NCI-H2107 treated with DMSO at 0.1 percent for 48 hours (cell line): ENCODE measurements around the gene TSPAN3.

Experiments used
- DNase-seq: peaks from one replicate; lab custom pipeline; 2025; ENCODE audit not compliant: unreplicated experiment; lab: John Stamatoyannopoulos, UW

The TSPAN3 gene

GRCh38 chr15:77084436-77084835 is 13.5 kb upstream of the TSPAN3 start:
- DNase-seq, result no peak

- peak; percentile 89 for DNase-seq
These were observed 12.7 kb upstream of the TSPAN3 start for GRCh38 chr15:77083381-77084160.

GRCh38 chr15:77081971-77082370 is 11.1 kb upstream of the TSPAN3 start:
- DNase-seq, result no peak

GRCh38 chr15:77076323-77076915 is 5.5 kb upstream of the TSPAN3 start:
- no peak for DNase-seq

GRCh38 chr15:77075528-77075927 is 4.6 kb upstream of the TSPAN3 start:
- no peak for DNase-seq

- no peak for DNase-seq
These were observed 3.4 kb upstream of the TSPAN3 start for GRCh38 chr15:77074350-77074749.

- no peak for DNase-seq
These were observed 655 bp upstream of the TSPAN3 start for GRCh38 chr15:77071305-77072223.

GRCh38 chr15:77070180-77070494 is 772 bp downstream of the TSPAN3 start:
- no peak for DNase-seq

GRCh38 chr15:77069521-77070121 is 1.3 kb downstream of the TSPAN3 start:
- DNase-seq, result no peak

GRCh38 chr15:77068633-77069032 is 2.3 kb downstream of the TSPAN3 start:
- no peak for DNase-seq

- DNase-seq, result no peak
These were observed 3.1 kb downstream of the TSPAN3 start for GRCh38 chr15:77067691-77068367.

- no peak for DNase-seq
These were observed 3.8 kb downstream of the TSPAN3 start for GRCh38 chr15:77066971-77067690.

GRCh38 chr15:77064539-77065308 is 6.2 kb downstream of the TSPAN3 start:
- no peak for DNase-seq

- DNase-seq, result no peak
These were observed 6.8 kb downstream of the TSPAN3 start for GRCh38 chr15:77064063-77064462.

GRCh38 chr15:77063249-77063648 is 7.7 kb downstream of the TSPAN3 start:
- DNase-seq, result no peak

- no peak for DNase-seq
These were observed 10.4 kb downstream of the TSPAN3 start for GRCh38 chr15:77060546-77060945.

- no peak for DNase-seq
These were observed 11.0 kb downstream of the TSPAN3 start for GRCh38 chr15:77059786-77060361.

- DNase-seq, result no peak
These were observed 12.4 kb downstream of the TSPAN3 start for GRCh38 chr15:77058468-77058867.

GRCh38 chr15:77057685-77058084 is 13.2 kb downstream of the TSPAN3 start:
- DNase-seq, result no peak
